Fibroblast of skin of right biceps (primary cell): ENCODE results near the gene CEACAM19.

Source experiments
- DNase-seq: peaks from one replicate; pipeline ENCODE4 v3.0.0-alpha.2; 2013

The CEACAM19 gene

GRCh38 chr19:44723952-44724319 lies 52.7 kb downstream of the CEACAM19 start:
- DNase-seq: peak; percentile 77

- DNase-seq: no peak
Measured at GRCh38 chr19:44725251-44725650, 54.0 kb downstream of the CEACAM19 start.

GRCh38 chr19:44725684-44726083 lies 54.4 kb downstream of the CEACAM19 start:
- DNase-seq: no peak

- no peak for DNase-seq
Measured at GRCh38 chr19:44726465-44726864, 55.2 kb downstream of the CEACAM19 start.

- no peak for DNase-seq
Measured at GRCh38 chr19:44728178-44728577, 56.9 kb downstream of the CEACAM19 start.

- DNase-seq: no peak
Measured at GRCh38 chr19:44729516-44730033, 58.3 kb downstream of the CEACAM19 start.

GRCh38 chr19:44731081-44731480 lies 59.8 kb downstream of the CEACAM19 start:
- DNase-seq: no peak

- no peak for DNase-seq
Measured at GRCh38 chr19:44731622-44732021, 60.3 kb downstream of the CEACAM19 start.

- no peak for DNase-seq
Measured at GRCh38 chr19:44732235-44733014, 61.1 kb downstream of the CEACAM19 start.
